Osteoblast (primary cell): Measurements from ENCODE around the gene FGF4. TPM values are rescaled to one million over a fixed set of nuclear protein-coding genes. Genes with fewer than 3 reads are reported as not detected.
"Not testable (repeated sequence)": the region's sequence is repeated elsewhere in the genome, so short reads cannot be mapped to it uniquely, and the experiment has no call there.

ENCODE experiments used
- DNase-seq: peaks from one replicate; pipeline ENCODE4 v3.0.0; 2011; ENCODE audit warnings: low spot score, mixed read lengths; ENCODE audit not compliant: insufficient read length; ENCODE audit errors: missing footprints
- H2AFZ ChIP-seq: 2 replicates; pipeline ENCODE4 v1.6.0; 2011; ENCODE audit warnings: mild to moderate bottlenecking, low read length
- H3K27ac ChIP-seq: 2 replicates; pipeline ENCODE4 v1.5.1; 2011; ENCODE audit warnings: mild to moderate bottlenecking, low read depth, low read length, moderate library complexity
- H3K27me3 ChIP-seq: 2 replicates; pipeline ENCODE4 v1.6.0; 2012; ENCODE audit warnings: mild to moderate bottlenecking, control low read depth, inconsistent platforms, low read length, moderate library complexity; ENCODE audit not compliant: insufficient read depth
- H3K36me3 ChIP-seq: 2 replicates; pipeline ENCODE4 v1.5.1; 2011; ENCODE audit warnings: mild to moderate bottlenecking, low read length, control low read depth, moderate library complexity; ENCODE audit not compliant: insufficient read depth
- H3K4me1 ChIP-seq: 2 replicates; pipeline ENCODE4 v1.5.1; 2011; ENCODE audit warnings: mild to moderate bottlenecking, low read length, control low read depth, moderate library complexity; ENCODE audit not compliant: insufficient read depth
- H3K4me2 ChIP-seq: 2 replicates; pipeline ENCODE4 v1.6.0; 2011; ENCODE audit warnings: mild to moderate bottlenecking, low read length; ENCODE audit not compliant: insufficient read depth
- H3K4me3 ChIP-seq: fragments of 200-600 bp; sonication (generic); 3 replicates; pipeline ENCODE4 v1.5.1; 2012; ENCODE audit warnings: mild to moderate bottlenecking, low read length, inconsistent platforms; ENCODE audit not compliant: insufficient read depth
- H3K79me2 ChIP-seq: 2 replicates; pipeline ENCODE4 v1.6.0; 2012; ENCODE audit warnings: mild to moderate bottlenecking, low read length, control low read depth, inconsistent platforms; ENCODE audit not compliant: insufficient read depth
- H3K9me3 ChIP-seq: 2 replicates; pipeline ENCODE4 v1.5.1; 2011; ENCODE audit warnings: low read depth, low read length, control low read depth
- H4K20me1 ChIP-seq: 2 replicates; pipeline ENCODE4 v1.6.0; 2012; ENCODE audit warnings: mild to moderate bottlenecking, low read length, control low read depth; ENCODE audit not compliant: insufficient read depth
- total RNA-seq: library from RNA; depleted of rRNA; stranded (reverse); fragments of >200 nt; gene quantifications from 2 replicates; pipeline ENCODE4 v1.2.3, GENCODE V29; 2012
- TF ChIP-seq, protein P1 (sequence below): IDR thresholded peaks from 2 replicates; pipeline ENCODE4 v1.5.1; 2011; ENCODE audit warnings: mild to moderate bottlenecking, low read depth, low read length, moderate library complexity; ENCODE audit errors: extremely low read depth

FGF4 gene
- total RNA-seq, 1 donor = not detected

DNA sequence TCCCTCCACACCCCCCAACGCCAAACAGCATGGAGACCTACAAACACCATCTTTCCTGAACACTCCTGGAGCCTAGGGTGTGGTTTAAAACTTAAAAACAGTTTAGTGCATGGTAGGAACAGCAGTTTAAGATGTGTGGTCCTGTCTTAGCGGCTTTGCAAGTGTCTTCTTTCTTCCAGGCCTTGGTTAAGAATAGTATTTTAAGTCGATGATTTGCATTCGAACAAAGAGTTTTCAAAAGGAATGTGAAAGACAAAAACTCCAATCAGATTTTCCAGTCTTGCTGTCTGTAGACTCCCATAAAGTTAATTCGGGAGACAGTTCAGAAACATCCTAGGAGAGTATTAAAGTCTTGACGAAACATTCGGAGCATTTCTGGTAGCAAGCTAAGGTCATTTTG is 3.7 kb downstream of the FGF4 start:
- no peak overlapping the region for H3K4me3 ChIP-seq
- H2AFZ ChIP-seq = no peak overlapping the region
- no peaks in the 10 kb centered on the region for H3K36me3 ChIP-seq
- no peaks in the 10 kb centered on the region for H3K9me3 ChIP-seq
- H3K4me2 ChIP-seq = no peak overlapping the region
- no peak overlapping the region for H3K27ac ChIP-seq
- TF ChIP-seq, protein P1, sequence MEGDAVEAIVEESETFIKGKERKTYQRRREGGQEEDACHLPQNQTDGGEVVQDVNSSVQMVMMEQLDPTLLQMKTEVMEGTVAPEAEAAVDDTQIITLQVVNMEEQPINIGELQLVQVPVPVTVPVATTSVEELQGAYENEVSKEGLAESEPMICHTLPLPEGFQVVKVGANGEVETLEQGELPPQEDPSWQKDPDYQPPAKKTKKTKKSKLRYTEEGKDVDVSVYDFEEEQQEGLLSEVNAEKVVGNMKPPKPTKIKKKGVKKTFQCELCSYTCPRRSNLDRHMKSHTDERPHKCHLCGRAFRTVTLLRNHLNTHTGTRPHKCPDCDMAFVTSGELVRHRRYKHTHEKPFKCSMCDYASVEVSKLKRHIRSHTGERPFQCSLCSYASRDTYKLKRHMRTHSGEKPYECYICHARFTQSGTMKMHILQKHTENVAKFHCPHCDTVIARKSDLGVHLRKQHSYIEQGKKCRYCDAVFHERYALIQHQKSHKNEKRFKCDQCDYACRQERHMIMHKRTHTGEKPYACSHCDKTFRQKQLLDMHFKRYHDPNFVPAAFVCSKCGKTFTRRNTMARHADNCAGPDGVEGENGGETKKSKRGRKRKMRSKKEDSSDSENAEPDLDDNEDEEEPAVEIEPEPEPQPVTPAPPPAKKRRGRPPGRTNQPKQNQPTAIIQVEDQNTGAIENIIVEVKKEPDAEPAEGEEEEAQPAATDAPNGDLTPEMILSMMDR = no peak
- peak; percentile 35 for DNase-seq
- no peaks in the 10 kb centered on the region for H3K4me1 ChIP-seq
- no peaks in the 10 kb centered on the region for H3K79me2 ChIP-seq
- H3K27me3 ChIP-seq = peaks cover 67% of the 10 kb centered on the region
- H4K20me1 ChIP-seq = no peaks in the 10 kb centered on the region

DNA sequence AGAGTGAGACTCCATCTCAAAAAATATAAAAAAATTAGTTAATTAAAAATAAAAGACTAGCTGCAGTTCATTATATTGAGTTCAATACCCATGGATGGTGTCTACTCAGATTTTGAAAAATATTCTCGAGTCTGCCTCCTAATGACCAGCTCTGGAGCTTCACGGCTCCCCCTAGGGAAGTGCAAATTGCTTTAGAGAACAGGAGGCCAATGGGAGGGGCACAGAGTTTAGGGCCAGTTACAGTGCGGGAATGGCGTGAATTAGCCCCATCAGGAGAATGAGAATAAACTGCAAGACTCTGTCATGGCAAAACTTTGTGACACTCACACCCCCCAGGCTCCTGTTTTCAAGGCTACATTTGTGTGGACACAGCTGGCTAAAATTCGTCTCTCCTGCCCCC is 4.6 kb downstream of the FGF4 start:
- no peaks in the 10 kb centered on the region for H3K36me3 ChIP-seq
- H3K27me3 ChIP-seq = peaks cover 58% of the 10 kb centered on the region
- H2AFZ ChIP-seq = no peak overlapping the region
- no peaks in the 10 kb centered on the region for H3K4me1 ChIP-seq
- peak; percentile 26 for DNase-seq
- H3K4me3 ChIP-seq = no peak overlapping the region
- H3K79me2 ChIP-seq = no peaks in the 10 kb centered on the region
- H3K4me2 ChIP-seq = no peak overlapping the region
- H3K9me3 ChIP-seq = no peaks in the 10 kb centered on the region
- TF ChIP-seq, protein P1 = no peak
- no peaks in the 10 kb centered on the region for H4K20me1 ChIP-seq
- H3K27ac ChIP-seq = no peak overlapping the region

DNA sequence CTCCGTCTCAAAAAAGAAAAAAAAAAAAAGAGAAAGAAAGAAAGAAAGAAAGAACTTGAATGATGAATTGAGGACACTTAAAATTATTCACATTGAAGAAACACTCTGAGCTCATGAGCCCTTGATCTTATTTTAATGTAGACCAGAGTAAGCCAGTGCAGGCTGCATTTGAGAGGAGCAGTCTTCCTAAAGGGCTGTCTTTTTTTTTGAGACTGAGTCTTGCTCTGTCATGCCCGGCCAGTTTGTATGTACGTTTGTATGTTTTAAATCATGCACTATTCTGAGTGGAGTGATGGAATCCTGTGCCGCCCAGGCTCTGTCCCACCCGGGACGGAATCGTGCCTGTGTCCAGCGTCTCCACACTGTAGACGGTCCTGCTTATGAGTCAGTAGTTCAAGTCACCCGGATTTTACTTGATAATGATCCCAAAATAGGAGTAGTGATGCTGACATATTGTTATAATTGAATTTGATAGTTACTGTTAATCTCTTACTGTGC is 9.6 kb downstream of the FGF4 start:
- H3K4me3 ChIP-seq = no peak overlapping the region
- no peaks in the 10 kb centered on the region for H4K20me1 ChIP-seq
- H3K9me3 ChIP-seq = peaks cover 5% of the 10 kb centered on the region
- no peaks in the 10 kb centered on the region for H3K4me1 ChIP-seq
- no peak for DNase-seq
- H3K27me3 ChIP-seq = peaks cover 10% of the 10 kb centered on the region
- no peaks in the 10 kb centered on the region for H3K36me3 ChIP-seq
- H3K27ac ChIP-seq = no peak overlapping the region
- no peak overlapping the region for H2AFZ ChIP-seq
- H3K4me2 ChIP-seq = no peak overlapping the region
- TF ChIP-seq, protein P1 = no peak
- H3K79me2 ChIP-seq = no peaks in the 10 kb centered on the region

DNA sequence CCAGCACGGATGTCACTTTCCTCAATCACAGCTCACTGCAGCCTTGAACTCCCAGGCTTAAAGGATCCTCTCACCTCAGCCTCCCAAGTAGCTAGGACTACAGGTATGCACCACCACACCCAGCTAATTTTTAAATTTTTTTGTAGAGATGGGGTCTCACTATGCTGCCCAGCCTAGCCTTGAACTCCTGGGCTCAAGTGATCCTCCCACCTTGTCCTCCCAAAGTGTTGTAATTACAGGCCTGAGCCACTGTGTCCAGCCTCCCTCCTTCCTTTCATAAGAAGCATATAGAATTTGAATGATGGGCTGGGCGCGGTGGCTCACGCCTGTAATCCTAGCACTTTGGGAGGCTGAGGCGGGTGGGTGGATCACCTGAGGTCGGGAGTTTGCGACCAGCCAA is 10.2 kb downstream of the FGF4 start:
- not testable (repeated sequence) for H3K4me1 ChIP-seq, H3K4me2 ChIP-seq, DNase-seq, H2AFZ ChIP-seq, H3K79me2 ChIP-seq, H4K20me1 ChIP-seq, H3K27me3 ChIP-seq, H3K4me3 ChIP-seq, H3K27ac ChIP-seq, H3K36me3 ChIP-seq, H3K9me3 ChIP-seq
